ENCODE results near the gene CGN.

The CGN gene

DNA sequence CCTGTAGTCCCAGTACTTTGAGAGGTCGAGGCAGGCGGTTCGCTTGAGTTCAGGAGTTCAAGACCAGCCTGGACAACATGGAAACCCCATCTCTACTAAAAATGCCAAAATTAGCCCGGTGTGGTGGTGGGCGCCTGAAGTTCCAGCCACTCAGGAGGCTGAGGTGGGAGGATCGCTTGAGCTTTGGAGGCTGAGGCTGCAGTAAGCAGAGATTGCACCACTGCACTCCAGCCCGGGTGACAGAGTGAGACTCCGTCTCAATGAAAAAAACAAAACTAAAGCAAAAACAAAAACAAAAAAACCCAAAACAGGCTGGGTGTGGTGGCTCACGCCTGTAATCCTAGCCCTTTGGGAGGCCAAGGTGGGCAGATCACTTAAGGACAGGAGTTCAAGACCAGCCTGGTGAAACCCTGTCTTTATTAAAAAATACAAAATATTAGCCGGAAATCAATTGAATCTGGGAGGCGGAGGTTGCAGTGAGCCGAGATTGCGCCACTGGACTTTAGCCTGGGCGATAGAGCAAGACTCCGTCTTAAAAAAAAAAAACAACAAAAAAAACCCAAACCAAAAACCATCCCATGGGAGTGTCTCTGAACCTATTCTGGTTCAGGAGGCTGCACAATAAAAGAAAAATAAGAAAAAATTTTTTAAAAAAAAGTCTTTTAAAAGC lies 1.7 kb upstream of the CGN start:
- TF ChIP-seq, protein P1, sequence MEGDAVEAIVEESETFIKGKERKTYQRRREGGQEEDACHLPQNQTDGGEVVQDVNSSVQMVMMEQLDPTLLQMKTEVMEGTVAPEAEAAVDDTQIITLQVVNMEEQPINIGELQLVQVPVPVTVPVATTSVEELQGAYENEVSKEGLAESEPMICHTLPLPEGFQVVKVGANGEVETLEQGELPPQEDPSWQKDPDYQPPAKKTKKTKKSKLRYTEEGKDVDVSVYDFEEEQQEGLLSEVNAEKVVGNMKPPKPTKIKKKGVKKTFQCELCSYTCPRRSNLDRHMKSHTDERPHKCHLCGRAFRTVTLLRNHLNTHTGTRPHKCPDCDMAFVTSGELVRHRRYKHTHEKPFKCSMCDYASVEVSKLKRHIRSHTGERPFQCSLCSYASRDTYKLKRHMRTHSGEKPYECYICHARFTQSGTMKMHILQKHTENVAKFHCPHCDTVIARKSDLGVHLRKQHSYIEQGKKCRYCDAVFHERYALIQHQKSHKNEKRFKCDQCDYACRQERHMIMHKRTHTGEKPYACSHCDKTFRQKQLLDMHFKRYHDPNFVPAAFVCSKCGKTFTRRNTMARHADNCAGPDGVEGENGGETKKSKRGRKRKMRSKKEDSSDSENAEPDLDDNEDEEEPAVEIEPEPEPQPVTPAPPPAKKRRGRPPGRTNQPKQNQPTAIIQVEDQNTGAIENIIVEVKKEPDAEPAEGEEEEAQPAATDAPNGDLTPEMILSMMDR (conservative IDR thresholded peaks at IDR 0.05) = no peak
- no peak for TF ChIP-seq ZFX (IDR thresholded peaks at IDR 0.05)
- H3K27ac ChIP-seq = no peak overlapping the region

DNA sequence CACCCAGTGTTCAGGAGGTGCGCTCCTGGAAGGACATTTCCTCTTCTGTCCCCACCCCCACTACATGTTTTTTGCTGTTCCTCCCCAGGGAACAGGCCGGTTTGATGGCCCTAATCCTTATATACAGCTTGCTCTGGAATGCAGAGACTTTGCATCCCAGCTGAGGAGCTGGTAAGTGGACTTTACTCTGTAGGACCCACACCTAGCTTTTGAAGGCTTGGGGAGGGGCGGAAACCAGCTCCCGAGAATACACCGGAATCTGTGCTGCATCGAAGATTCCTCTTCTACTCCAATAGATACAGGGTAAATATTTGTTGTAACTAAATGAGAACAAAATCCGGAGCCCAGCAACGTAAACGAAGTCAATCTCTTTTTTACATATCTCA lies 1.2 kb upstream of the CGN start:
- no peak overlapping the region for H3K27ac ChIP-seq
- TF ChIP-seq ZFX (IDR thresholded peaks at IDR 0.05) = no peak
- TF ChIP-seq, protein P1 (conservative IDR thresholded peaks at IDR 0.05) = no peak

DNA sequence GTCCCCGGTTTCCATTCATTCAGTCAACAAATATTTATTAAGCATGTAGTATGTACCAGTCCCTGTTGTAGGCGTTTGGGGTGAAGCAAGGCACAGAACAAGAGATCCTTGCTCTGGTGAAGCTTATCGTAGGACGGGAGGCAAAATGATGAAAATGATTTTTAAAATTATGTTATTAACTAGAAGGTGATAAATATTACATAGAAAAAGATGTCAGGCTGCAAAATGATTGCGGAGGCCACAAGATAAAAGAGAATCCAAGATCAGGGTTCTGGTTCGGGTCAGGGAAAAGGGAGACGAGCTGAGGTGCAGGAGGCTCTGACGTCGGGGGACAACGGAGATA lies 602 bp upstream of the CGN start:
- TF ChIP-seq, protein P1 (conservative IDR thresholded peaks at IDR 0.05) = no peak
- TF ChIP-seq ZFX (IDR thresholded peaks at IDR 0.05) = no peak
- H3K27ac ChIP-seq = peak overlapping the region; percentile 89; the same call in 1 of the 2 replicates

DNA sequence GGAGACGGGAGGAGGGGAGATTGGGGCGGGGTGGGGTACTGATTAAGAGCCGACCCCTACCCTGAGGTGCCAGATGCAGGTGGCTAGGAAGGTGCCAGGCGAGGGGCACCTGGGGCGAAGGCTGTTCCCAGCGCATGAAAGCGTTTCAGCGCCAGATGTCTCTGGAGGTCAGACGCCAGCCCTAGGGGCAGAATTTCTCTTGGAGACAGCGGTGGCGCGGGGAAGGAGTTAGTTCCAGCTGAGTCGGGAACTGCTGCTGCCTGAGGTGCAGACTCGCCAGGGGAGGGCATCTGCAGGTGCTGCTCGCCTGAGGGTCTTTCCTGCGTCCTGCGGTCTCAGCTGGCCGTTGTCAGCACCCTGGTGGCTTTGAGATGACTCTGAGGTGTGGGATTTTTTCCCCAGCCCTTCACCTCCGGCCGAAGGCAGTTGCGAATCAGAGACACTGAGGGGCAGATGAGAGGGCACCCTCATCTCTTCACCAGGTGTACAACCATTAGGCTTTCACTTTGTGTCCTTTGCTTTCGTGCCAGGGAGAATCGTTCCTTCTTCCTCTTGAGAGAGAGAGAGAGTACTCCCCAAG lies 539 bp downstream of the CGN start:
- peak overlapping the region; percentile 89 for H3K27ac ChIP-seq
- TF ChIP-seq, protein P1 (conservative IDR thresholded peaks at IDR 0.05) = no peak
- no peak for TF ChIP-seq ZFX (IDR thresholded peaks at IDR 0.05)

DNA sequence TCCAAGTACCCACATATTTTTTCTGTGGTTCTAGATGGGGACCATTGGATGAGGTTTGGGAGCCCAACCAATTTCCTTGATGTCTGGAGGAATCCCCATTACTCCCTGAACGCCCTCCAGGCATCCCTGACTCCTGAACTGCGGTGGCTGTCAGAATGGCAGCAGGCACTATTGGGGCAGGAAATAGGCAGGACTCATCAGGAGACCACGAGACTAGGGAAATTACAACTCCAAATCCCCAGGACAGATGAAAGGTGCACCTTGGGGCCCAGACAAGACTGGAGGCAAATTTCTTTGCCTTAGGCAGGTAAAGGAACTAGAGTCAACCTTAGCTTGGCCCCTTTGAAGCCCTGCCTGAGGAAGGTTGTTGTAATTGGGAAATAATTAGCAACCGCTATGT lies 1.1 kb downstream of the CGN start:
- TF ChIP-seq, protein P1 (conservative IDR thresholded peaks at IDR 0.05) = no peak
- TF ChIP-seq ZFX (IDR thresholded peaks at IDR 0.05) = no peak

DNA sequence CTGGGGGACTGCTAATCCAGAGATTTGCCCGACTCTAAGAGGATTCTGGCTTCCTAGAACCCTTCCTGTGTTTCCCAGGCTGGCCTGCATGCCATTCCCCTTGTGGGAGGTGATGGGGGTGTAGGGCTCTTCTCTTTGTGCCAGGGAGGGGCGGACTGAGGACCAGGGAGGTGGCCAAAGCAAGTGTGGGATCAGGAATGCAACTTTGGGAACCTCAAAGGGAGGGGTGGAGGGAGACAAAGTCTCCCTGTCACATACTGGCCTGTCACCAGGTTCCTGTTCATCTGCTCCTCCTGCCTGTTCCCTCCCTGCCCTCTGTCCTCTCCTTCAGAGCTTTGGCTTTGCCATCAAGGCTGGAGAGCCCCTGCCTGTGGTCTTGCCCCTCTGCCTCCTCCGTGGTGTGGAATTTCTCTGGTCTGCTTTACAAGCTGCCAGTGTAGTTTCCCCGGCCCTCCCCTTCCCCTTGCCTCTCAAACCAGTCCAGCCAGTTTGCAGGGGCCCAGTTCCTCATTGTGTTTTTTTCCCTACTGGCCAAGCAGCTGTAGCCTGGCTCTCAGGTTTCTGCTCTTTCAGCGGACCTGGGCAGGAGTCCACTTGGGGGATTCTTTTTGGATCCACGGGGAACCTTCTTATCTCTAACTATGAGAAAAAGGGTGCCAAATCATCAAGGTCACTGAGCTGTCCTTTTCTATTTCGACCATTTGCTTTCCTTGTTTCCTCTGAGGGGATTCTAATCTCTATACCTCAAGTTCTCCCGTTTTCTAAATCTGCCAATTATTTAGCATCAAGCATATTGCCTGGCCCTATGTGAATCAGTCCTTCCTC lies 1.8 kb downstream of the CGN start:
- H3K27ac ChIP-seq = peak overlapping the region; percentile 89
- TF ChIP-seq, protein P1 (conservative IDR thresholded peaks at IDR 0.05) = no peak
- no peak for TF ChIP-seq ZFX (IDR thresholded peaks at IDR 0.05)

More for the DNA sequence above, 1.1 kb downstream of the CGN start:
- H3K27ac ChIP-seq = peak overlapping the region; percentile 89

DNA sequence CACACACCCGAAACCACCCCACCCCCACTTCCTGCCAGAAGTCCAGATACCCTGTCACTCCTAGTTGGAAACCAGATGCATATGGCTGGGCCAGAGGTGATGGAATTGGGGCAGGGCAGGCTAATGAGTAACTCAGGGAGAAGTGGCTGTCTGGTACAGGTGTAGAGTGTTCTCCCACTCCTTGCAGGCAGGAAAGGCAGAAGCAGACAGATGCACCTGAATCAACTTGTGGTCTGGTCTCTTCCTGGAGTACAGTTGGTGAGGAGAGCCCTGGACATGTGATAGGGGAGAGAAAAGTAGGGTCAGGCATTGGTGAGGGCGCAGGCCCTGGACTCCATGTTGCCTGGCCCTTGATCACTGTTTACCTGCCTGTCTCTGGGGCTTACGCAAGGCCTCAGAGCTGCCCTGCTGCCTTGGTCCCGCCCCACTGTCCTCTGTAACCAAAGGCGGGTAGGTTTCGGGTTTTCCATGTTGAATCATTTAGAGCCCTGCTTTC lies 2.5 kb downstream of the CGN start:
- peak overlapping the region; percentile 89 for H3K27ac ChIP-seq
- TF ChIP-seq ZFX (IDR thresholded peaks at IDR 0.05) = no peak
- TF ChIP-seq, protein P1 (conservative IDR thresholded peaks at IDR 0.05) = no peak
